Gastrocnemius medialis (tissue), 4 donors: ENCODE data around the gene GHDC. TPM values are rescaled to one million over a fixed set of nuclear protein-coding genes. Genes with fewer than 3 reads are reported as not detected.
A peak's percentile ranks its signal among the peaks of the same experiment; 100 is the strongest.

Experiments used
- ATAC-seq, 2 donors: fragments of 150-250 bp; one replicate each; pipeline ENCODE4 v1.9.1; 2016
- DNase-seq, 2 donors: peaks; one replicate each; pipeline ENCODE4 v3.0.0-alpha.2; 2019
- H3K27ac ChIP-seq, 4 donors: fragments of 200-600 bp; sonication (generic); 1 replicate in 1 of 4; 2 replicates in 3 of 4; pipeline ENCODE4 v1.5.1; 2016 to 2018; ENCODE audit warnings: mild to moderate bottlenecking in 2 of 4, moderate library complexity in 1 of 4
- H3K27me3 ChIP-seq, 3 donors: fragments of 200-600 bp; sonication (generic) in 2 of 3; 1 replicate in 1 of 3; 2 replicates in 2 of 3; pipeline versions ENCODE4 v1.5.1 to v1.6.0; 2016 to 2019; ENCODE audit warnings: mild to moderate bottlenecking in 1 of 3, moderate library complexity in 1 of 3
- H3K36me3 ChIP-seq, 2 donors: fragments of 200-600 bp; sonication (generic) in 1 of 2; one replicate each; pipeline ENCODE4 v1.5.1; 2017 to 2018
- H3K4me1 ChIP-seq, 2 donors: fragments of 200-600 bp; sonication (generic) in 1 of 2; one replicate each; pipeline ENCODE4 v1.5.1; 2016 to 2017; ENCODE audit warnings: mild to moderate bottlenecking in 2 of 2
- H3K4me3 ChIP-seq, 4 donors: fragments of 200-600 bp; sonication (generic) in 3 of 4; 1 replicate in 1 of 4; 2 replicates in 3 of 4; pipeline ENCODE4 v1.5.1; 2016 to 2019; ENCODE audit warnings: mild to moderate bottlenecking in 2 of 4
- H3K9me3 ChIP-seq, 3 donors: fragments of 200-600 bp; sonication (generic) in 2 of 3; 1 replicate in 1 of 3; 2 replicates in 2 of 3; pipeline ENCODE4 v1.5.1; 2016 to 2019
- POLR2A ChIP-seq, 2 donors: fragments of 450-650 bp; IDR thresholded peaks; one replicate each; pipeline ENCODE4 v1.6.1; 2017; ENCODE audit warnings: antibody characterized with exemption in 2 of 2, mild to moderate bottlenecking in 2 of 2, moderate library complexity in 2 of 2
- in situ Hi-C, 4 donors: fragments of 200-750 bp; cut with MboI; loops; one replicate each; pipeline versions ENCODE4 v1.15.0 to v1.8.0; 2017; ENCODE audit warnings: low sequenced_read_pairs in 4 of 4
- intact Hi-C: fragments of 100-400 bp; cut with DNase I; formaldehyde crosslinking; loops from one replicate; pipeline ENCODE4 v1.15.1; 2023; ENCODE audit warnings: low total_unique reads
- total RNA-seq, 4 donors: library from RNA; depleted of rRNA; stranded (reverse); fragments of >200 nt; gene quantifications; one replicate each; pipeline versions ENCODE4 v1.1.0 to v1.2.3, GENCODE V29; 2016
- TF ChIP-seq, protein P1 (sequence below), 5 experiments: fragments of 450-650 bp in 3 of 5; fragments of 200-600 bp in 2 of 5; sonication (generic) in 2 of 5; IDR thresholded peaks in 4 of 5; conservative IDR thresholded peaks in 1 of 5; 1 replicate in 4 of 5; 2 replicates in 1 of 5; pipeline ENCODE4 v1.5.1; 2016 to 2019; ENCODE audit warnings: antibody characterized with exemption in 5 of 5, mild to moderate bottlenecking in 3 of 5, moderate library complexity in 3 of 5

Gene GHDC
- total RNA-seq, 4 donors from 2014 or later = 13.8 to 20.0 (median 18.2) TPM

DNA sequence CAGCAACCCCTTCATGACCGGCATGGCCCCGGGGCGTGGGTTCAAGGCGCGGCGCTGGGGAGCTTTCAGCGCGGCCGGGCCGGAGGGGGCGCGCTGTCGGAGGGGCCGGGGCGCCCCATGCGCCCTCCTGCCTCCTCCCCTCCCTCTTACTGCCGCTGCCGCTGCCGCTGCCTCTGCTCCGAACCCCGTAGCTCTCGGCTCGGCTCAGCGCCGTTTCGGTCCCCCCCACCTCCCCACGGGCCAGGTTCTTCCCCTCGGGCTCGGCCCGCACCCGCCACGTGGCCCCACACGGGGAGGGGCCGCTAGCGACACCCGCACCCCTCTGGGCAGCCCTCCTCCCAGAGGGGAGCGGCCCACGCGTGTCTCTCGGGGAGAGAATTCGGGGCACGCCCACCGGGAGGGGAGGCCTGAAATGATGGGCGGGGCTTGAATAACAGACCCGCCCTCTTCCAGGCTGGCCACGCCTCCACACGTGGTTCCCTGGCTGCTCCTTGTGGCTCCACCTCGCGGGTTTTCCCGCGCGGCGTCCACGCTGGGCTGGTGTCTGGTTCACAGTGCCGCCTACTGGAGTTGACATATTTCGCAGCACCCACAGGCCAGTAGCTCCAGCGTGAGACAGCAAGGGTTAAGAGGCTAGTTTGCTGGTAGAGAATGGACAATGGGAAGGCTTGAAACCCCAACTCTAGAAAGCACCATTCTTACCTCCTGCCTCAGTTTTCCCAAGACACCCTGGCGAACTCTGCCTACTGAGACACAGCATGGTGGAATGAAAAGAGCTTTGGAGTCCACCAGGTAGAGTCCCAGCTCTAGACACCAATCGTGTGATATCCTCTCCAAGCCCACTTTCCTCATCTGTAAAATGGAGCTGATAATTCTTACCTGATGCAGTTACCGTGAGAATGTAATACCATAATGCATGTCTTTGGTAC is 13.1 kb downstream of the GHDC start, which contains the start of gene KCNH4:
KCNH4 (minus strand) TSS at position 221 of the 929 bp plus-strand sequence; CDS start at position 24, 197 bp downstream.
- H3K27me3 ChIP-seq = peaks cover 21 to 30% (median 23%) of the 10 kb centered on the region in 3 donors
- in situ Hi-C loops (no loop called here), intact Hi-C loops (loop anchor here (5.0 kb wide), 1 partner anchor 59 kb away; the partner anchor contains the start of genes HSPB9 and KAT2A)
- no peak within 1 kb of the TSS for H3K27ac ChIP-seq
- peaks cover 15 to 16% of the 10 kb centered on the region in 2 donors for H3K4me1 ChIP-seq
- H3K36me3 ChIP-seq = no peaks in the 10 kb centered on the region
- no peak for TF ChIP-seq POLR2A (IDR thresholded peaks at IDR 0.05)
- TF ChIP-seq, protein P1, sequence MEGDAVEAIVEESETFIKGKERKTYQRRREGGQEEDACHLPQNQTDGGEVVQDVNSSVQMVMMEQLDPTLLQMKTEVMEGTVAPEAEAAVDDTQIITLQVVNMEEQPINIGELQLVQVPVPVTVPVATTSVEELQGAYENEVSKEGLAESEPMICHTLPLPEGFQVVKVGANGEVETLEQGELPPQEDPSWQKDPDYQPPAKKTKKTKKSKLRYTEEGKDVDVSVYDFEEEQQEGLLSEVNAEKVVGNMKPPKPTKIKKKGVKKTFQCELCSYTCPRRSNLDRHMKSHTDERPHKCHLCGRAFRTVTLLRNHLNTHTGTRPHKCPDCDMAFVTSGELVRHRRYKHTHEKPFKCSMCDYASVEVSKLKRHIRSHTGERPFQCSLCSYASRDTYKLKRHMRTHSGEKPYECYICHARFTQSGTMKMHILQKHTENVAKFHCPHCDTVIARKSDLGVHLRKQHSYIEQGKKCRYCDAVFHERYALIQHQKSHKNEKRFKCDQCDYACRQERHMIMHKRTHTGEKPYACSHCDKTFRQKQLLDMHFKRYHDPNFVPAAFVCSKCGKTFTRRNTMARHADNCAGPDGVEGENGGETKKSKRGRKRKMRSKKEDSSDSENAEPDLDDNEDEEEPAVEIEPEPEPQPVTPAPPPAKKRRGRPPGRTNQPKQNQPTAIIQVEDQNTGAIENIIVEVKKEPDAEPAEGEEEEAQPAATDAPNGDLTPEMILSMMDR (IDR thresholded peaks at IDR 0.05 in 4 of 5, conservative IDR thresholded peaks at IDR 0.05 in 1 of 5) = peak; percentile 7 to 50 (median 39)
- H3K4me3 ChIP-seq = peak within 1 kb of the TSS; percentile 37 to 56 (median 41)
- ATAC-seq = peak in 1 of 2 donors; percentile 32
- peak; percentile 18 to 55 for DNase-seq
- no peaks in the 10 kb centered on the region for H3K9me3 ChIP-seq

DNA sequence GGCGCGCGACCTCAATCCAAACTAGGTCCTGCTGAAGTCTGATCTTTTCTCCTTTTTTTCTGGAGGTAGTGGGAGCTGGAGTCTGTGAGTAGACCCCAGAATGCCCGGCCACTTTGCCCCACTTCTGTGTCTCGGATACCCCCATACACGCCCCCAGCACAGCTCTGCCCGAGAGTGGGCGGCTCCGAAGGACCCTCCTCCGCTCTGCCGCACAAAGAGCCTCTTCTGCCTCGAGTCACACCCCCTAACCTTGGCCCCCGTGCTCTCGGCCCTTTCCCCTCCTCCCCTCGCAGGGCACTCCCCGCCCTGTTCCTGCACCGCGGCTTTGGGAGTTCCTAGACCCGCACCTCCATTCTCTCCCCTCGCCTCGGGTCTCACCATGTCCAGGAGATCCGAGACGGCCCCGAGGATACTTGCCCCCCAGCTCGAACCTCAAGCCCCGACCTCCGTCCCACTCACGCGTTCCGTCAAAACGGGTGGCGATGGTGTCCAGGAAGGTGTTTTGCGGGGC is 13.8 kb downstream of the GHDC start:
- Histone ChIP-seq H3K4me1 (peaks cover 15 to 16% of the 10 kb centered on the region in 2 donors), H3K27me3 (peaks cover 21 to 30% (median 23%) of the 10 kb centered on the region in 3 donors), H3K4me3 (peak overlapping the region; percentile 37 to 56 (median 41)), H3K9me3 (no peaks in the 10 kb centered on the region), H3K36me3 (no peaks in the 10 kb centered on the region), H3K27ac (no peak overlapping the region)
- no peak for DNase-seq
- intact Hi-C loops = loop anchor here (5.0 kb wide), 1 partner anchor 58 kb away; the partner anchor contains the start of genes HSPB9 and KAT2A
- TF ChIP-seq, protein P1 (IDR thresholded peaks at IDR 0.05 in 4 of 5, conservative IDR thresholded peaks at IDR 0.05 in 1 of 5) = no peak
- no peak for TF ChIP-seq POLR2A (IDR thresholded peaks at IDR 0.05)
- in situ Hi-C loops = no loop called here
- ATAC-seq = no peak

- intact Hi-C loops = loop anchor here (5.0 kb wide), 1 partner anchor 58 kb away; the partner anchor contains the start of genes HSPB9 and KAT2A
- no peak for ATAC-seq
- TF ChIP-seq POLR2A (IDR thresholded peaks at IDR 0.05) = no peak
- TF ChIP-seq, protein P1 (IDR thresholded peaks at IDR 0.05 in 4 of 5, conservative IDR thresholded peaks at IDR 0.05 in 1 of 5) = no peak
Measured at GRCh38 chr17:42179911-42180410, 14.3 kb downstream of the GHDC start.

DNA sequence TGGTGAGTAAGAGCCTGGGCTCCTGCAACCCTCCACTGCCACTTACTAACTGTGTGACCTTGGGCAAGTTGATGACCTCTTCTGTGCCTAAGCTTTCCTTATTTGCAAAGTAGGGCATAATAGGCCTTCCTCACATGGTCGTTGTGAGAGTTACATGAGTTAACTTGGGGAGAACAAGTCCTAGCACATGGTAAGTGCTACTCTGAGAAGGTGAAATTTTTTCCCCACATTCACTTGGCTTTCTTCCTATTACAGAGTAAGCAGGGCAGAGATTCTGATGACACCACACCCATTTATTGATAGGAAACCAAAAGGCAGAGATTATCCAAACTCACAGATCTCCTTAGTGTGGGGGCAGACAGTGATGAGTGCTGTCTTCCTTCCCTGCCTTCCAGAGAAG is 15.0 kb downstream of the GHDC start:
- Histone ChIP-seq H3K36me3 (no peaks in the 10 kb centered on the region), H3K9me3 (no peaks in the 10 kb centered on the region), H3K27ac (no peak overlapping the region), H3K4me3 (no peak overlapping the region), H3K27me3 (peaks cover 21 to 30% (median 23%) of the 10 kb centered on the region in 3 donors), H3K4me1 (peaks cover 12 to 13% of the 10 kb centered on the region in 2 donors)
- DNase-seq = no peak
- no peak for ATAC-seq
- in situ Hi-C loops = no loop called here
- TF ChIP-seq, protein P1 (IDR thresholded peaks at IDR 0.05 in 4 of 5, conservative IDR thresholded peaks at IDR 0.05 in 1 of 5) = no peak
- no peak for TF ChIP-seq POLR2A (IDR thresholded peaks at IDR 0.05)
- intact Hi-C loops = no loop called here

More at GRCh38 chr17:42179911-42180410, 14.3 kb downstream of the GHDC start:
- peaks cover 21 to 30% (median 23%) of the 10 kb centered on the region in 3 donors for H3K27me3 ChIP-seq
- no peaks in the 10 kb centered on the region for H3K9me3 ChIP-seq
- no peaks in the 10 kb centered on the region for H3K36me3 ChIP-seq
- DNase-seq = no peak
- in situ Hi-C loops = no loop called here
- H3K4me3 ChIP-seq = no peak overlapping the region
- H3K4me1 ChIP-seq = peaks cover 15 to 16% of the 10 kb centered on the region in 2 donors
- H3K27ac ChIP-seq = no peak overlapping the region
